ENCODE measurements around the gene C20orf141.
"Not testable (repeated sequence)": the region's sequence is repeated elsewhere in the genome, so short reads cannot be mapped to it uniquely, and the experiment has no call there.

The C20orf141 gene

GRCh38 chr20:2814587-2815051 is at the start of gene C20orf141:
Gene C20orf141 (plus strand): TSS chr20:2814987. CDS start chr20:2815185, 198 bp downstream.
- no peak for DNase-seq (ENCODE audit: low spot score)
- TF ChIP-seq CTCF (IDR thresholded peaks at IDR 0.05; ENCODE audit: borderline replicate concordance, control extremely low read depth, extremely low read depth, insufficient read depth, missing control alignments): no peak
- in situ Hi-C loops (cut with MboI; ENCODE audit: low sequenced_read_pairs, unreplicated experiment): no loop called here

- TF ChIP-seq CTCF (IDR thresholded peaks at IDR 0.05; ENCODE audit: borderline replicate concordance, control extremely low read depth, extremely low read depth, insufficient read depth, missing control alignments): no peak
- in situ Hi-C loops (cut with MboI; ENCODE audit: low sequenced_read_pairs, unreplicated experiment): no loop called here
- DNase-seq (ENCODE audit: low spot score): no peak
Measured at GRCh38 chr20:2767768-2768631, 46.8 kb upstream of the C20orf141 start.

- no peak for DNase-seq (ENCODE audit: low spot score)
- in situ Hi-C loops (cut with MboI; ENCODE audit: low sequenced_read_pairs, unreplicated experiment): no loop called here
- no peak for TF ChIP-seq CTCF (IDR thresholded peaks at IDR 0.05; ENCODE audit: borderline replicate concordance, control extremely low read depth, extremely low read depth, insufficient read depth, missing control alignments)
Measured at GRCh38 chr20:2768632-2769015, 46.2 kb upstream of the C20orf141 start.

GRCh38 chr20:2770091-2770490 is 44.7 kb upstream of the C20orf141 start:
- in situ Hi-C loops (cut with MboI; ENCODE audit: low sequenced_read_pairs, unreplicated experiment): not testable (repeated sequence)

GRCh38 chr20:2771631-2772080 is 43.1 kb upstream of the C20orf141 start:
- DNase-seq (ENCODE audit: low spot score): peak; percentile 27
- in situ Hi-C loops (cut with MboI; ENCODE audit: low sequenced_read_pairs, unreplicated experiment): no loop called here
- no peak for TF ChIP-seq CTCF (IDR thresholded peaks at IDR 0.05; ENCODE audit: borderline replicate concordance, control extremely low read depth, extremely low read depth, insufficient read depth, missing control alignments)

More at GRCh38 chr20:2770091-2770490, 44.7 kb upstream of the C20orf141 start:
- DNase-seq (ENCODE audit: low spot score): not testable (repeated sequence)

GRCh38 chr20:2773812-2774211 is 41.0 kb upstream of the C20orf141 start:
- no peak for TF ChIP-seq CTCF (IDR thresholded peaks at IDR 0.05; ENCODE audit: borderline replicate concordance, control extremely low read depth, extremely low read depth, insufficient read depth, missing control alignments)
- in situ Hi-C loops (cut with MboI; ENCODE audit: low sequenced_read_pairs, unreplicated experiment): no loop called here
- DNase-seq (ENCODE audit: low spot score): no peak

- in situ Hi-C loops (cut with MboI; ENCODE audit: low sequenced_read_pairs, unreplicated experiment): no loop called here
- DNase-seq (ENCODE audit: low spot score): no peak
- no peak for TF ChIP-seq CTCF (IDR thresholded peaks at IDR 0.05; ENCODE audit: borderline replicate concordance, control extremely low read depth, extremely low read depth, insufficient read depth, missing control alignments)
Measured at GRCh38 chr20:2775139-2775538, 39.6 kb upstream of the C20orf141 start.
